SU-DHL-6 (cell line): ENCODE measurements around the gene GH2.
"Not testable (repeated sequence)": the region's sequence is repeated elsewhere in the genome, so short reads cannot be mapped to it uniquely, and the experiment has no call there.

Experiments
- H2AFZ ChIP-seq: fragments of 200-600 bp; sonication (generic); 2 replicates; pipeline ENCODE4 v1.6.1; 2014; ENCODE audit warnings: low read depth, mild to moderate bottlenecking, moderate library complexity, mixed read lengths, antibody characterized with exemption, low read length; ENCODE audit not compliant: severe bottlenecking
- H3F3A ChIP-seq: fragments of 200-600 bp; shearing (Covaris generic); 2 replicates; pipeline ENCODE4 v1.6.0; 2016; ENCODE audit warnings: antibody characterized with exemption, mild to moderate bottlenecking; ENCODE audit not compliant: insufficient read depth
- H3K27ac ChIP-seq: fragments of 200-600 bp; sonication (generic); 2 replicates; pipeline ENCODE4 v1.5.1; 2016; ENCODE audit warnings: low read depth, mild to moderate bottlenecking, low read length, moderate library complexity, mixed read lengths
- H3K27me3 ChIP-seq: fragments of 200-600 bp; sonication (generic), shearing (Covaris generic); 2 replicates; pipeline ENCODE4 v1.6.0; 2014; ENCODE audit warnings: mild to moderate bottlenecking, low read length
- H3K36me3 ChIP-seq: fragments of 200-600 bp; sonication (generic); 2 replicates; pipeline ENCODE4 v1.6.1; 2014; ENCODE audit warnings: mild to moderate bottlenecking, low read length, mixed read lengths
- H3K4me2 ChIP-seq: fragments of 300-600, 200-600 bp; shearing (Covaris generic), sonication (generic); 2 replicates; pipeline ENCODE4 v1.6.0; 2014; ENCODE audit warnings: low read length, low read depth, mild to moderate bottlenecking; ENCODE audit not compliant: poor library complexity, severe bottlenecking
- H3K4me3 ChIP-seq: fragments of 200-600 bp; sonication (generic); 2 replicates; pipeline ENCODE4 v1.5.1; 2014; ENCODE audit warnings: antibody characterized with exemption, low read length, mild to moderate bottlenecking, mixed read lengths; ENCODE audit not compliant: insufficient read depth, poor library complexity, severe bottlenecking
- H3K79me2 ChIP-seq: fragments of 200-600 bp; sonication (generic); 2 replicates; pipeline ENCODE4 v1.6.1; 2014; ENCODE audit warnings: mild to moderate bottlenecking, low read length, moderate library complexity; ENCODE audit not compliant: insufficient read depth
- H3K9ac ChIP-seq: fragments of 200-600 bp; sonication (generic); 2 replicates; pipeline ENCODE4 v1.7.0; 2014; ENCODE audit warnings: mild to moderate bottlenecking, low read length
- H3K9me2 ChIP-seq: fragments of 200-600 bp; sonication (generic); replicated peaks from 2 replicates; pipeline ENCODE4 v1.6.1; 2014; ENCODE audit warnings: low read length; ENCODE audit not compliant: insufficient read depth
- H3K9me3 ChIP-seq: fragments of 200-600 bp; sonication (generic); 2 replicates; pipeline ENCODE4 v1.6.1; 2014; ENCODE audit warnings: low read length, mixed read lengths; ENCODE audit not compliant: insufficient read depth
- H4K20me1 ChIP-seq: fragments of 200-600 bp; sonication (generic); 2 replicates; pipeline ENCODE4 v1.6.1; 2014; ENCODE audit warnings: low read depth, mild to moderate bottlenecking, antibody characterized with exemption, low read length, moderate library complexity, mixed read lengths
- CTCF ChIP-seq: fragments of 200-600 bp; sonication (generic); IDR thresholded peaks from one replicate; pipeline ENCODE4 v1.5.1; 2017; ENCODE audit warnings: antibody characterized with exemption, mild to moderate bottlenecking, low read length, moderate library complexity; ENCODE audit not compliant: insufficient read depth, poor library complexity, severe bottlenecking
- EZH2phosphoT487 ChIP-seq: fragments of 200-600 bp; sonication (generic), shearing (Covaris generic); conservative IDR thresholded peaks from 2 replicates; pipeline ENCODE4 v1.6.1; 2018; ENCODE audit warnings: mild to moderate bottlenecking, antibody characterized with exemption, low read length, moderate library complexity, mixed read lengths

GH2 gene

GRCh38 chr17:63859257-63859656 is 22.5 kb downstream of the GH2 start:
- Histone ChIP-seq H3K36me3 (no peaks in the 10 kb centered on the region), H3K4me2 (no peak overlapping the region), H3K27ac (no peak overlapping the region), H4K20me1 (no peaks in the 10 kb centered on the region), H2AFZ (no peak overlapping the region), H3F3A (no peaks in the 10 kb centered on the region), H3K9ac (no peak overlapping the region), H3K4me3 (no peak overlapping the region), H3K79me2 (no peaks in the 10 kb centered on the region), H3K27me3 (no peaks in the 10 kb centered on the region), H3K9me2 (no peaks in the 10 kb centered on the region), H3K9me3 (no peaks in the 10 kb centered on the region)
- TF ChIP-seq EZH2phosphoT487 = no peak
- TF ChIP-seq CTCF = no peak

- H3K27ac ChIP-seq, H4K20me1 ChIP-seq, H3K9ac ChIP-seq, H3K4me2 ChIP-seq, H3F3A ChIP-seq, H3K9me2 ChIP-seq, H3K36me3 ChIP-seq, H2AFZ ChIP-seq, H3K9me3 ChIP-seq, H3K4me3 ChIP-seq, H3K79me2 ChIP-seq, H3K27me3 ChIP-seq: not testable (repeated sequence)
These were observed 25.3 kb downstream of the GH2 start for GRCh38 chr17:63856425-63856824.

GRCh38 chr17:63855185-63855584 is 26.6 kb downstream of the GH2 start:
- no peaks in the 10 kb centered on the region for H3K9me2 ChIP-seq
- no peaks in the 10 kb centered on the region for H4K20me1 ChIP-seq
- no peaks in the 10 kb centered on the region for H3F3A ChIP-seq
- no peak overlapping the region for H2AFZ ChIP-seq
- no peak overlapping the region for H3K27ac ChIP-seq
- no peaks in the 10 kb centered on the region for H3K36me3 ChIP-seq
- H3K9ac ChIP-seq = no peak overlapping the region
- H3K4me3 ChIP-seq = no peak overlapping the region
- H3K79me2 ChIP-seq = no peaks in the 10 kb centered on the region
- no peaks in the 10 kb centered on the region for H3K27me3 ChIP-seq
- no peak for TF ChIP-seq CTCF
- no peak for TF ChIP-seq EZH2phosphoT487
- no peak overlapping the region for H3K4me2 ChIP-seq
- no peaks in the 10 kb centered on the region for H3K9me3 ChIP-seq

- H3K27ac ChIP-seq = no peak overlapping the region
- no peak overlapping the region for H3K4me2 ChIP-seq
- no peaks in the 10 kb centered on the region for H3K36me3 ChIP-seq
- H3F3A ChIP-seq = no peaks in the 10 kb centered on the region
- no peak overlapping the region for H3K4me3 ChIP-seq
- H2AFZ ChIP-seq = no peak overlapping the region
- no peaks in the 10 kb centered on the region for H3K79me2 ChIP-seq
- no peaks in the 10 kb centered on the region for H4K20me1 ChIP-seq
- TF ChIP-seq CTCF (no peak), EZH2phosphoT487 (no peak)
- no peaks in the 10 kb centered on the region for H3K27me3 ChIP-seq
- no peaks in the 10 kb centered on the region for H3K9me3 ChIP-seq
- H3K9ac ChIP-seq = no peak overlapping the region
- H3K9me2 ChIP-seq = no peaks in the 10 kb centered on the region
These were observed 27.0 kb downstream of the GH2 start for GRCh38 chr17:63854709-63855108.
